ENCODE data around the gene DDX52.

DDX52 gene

GRCh38 chr17:37609170-37610040 is 33.8 kb downstream of the DDX52 start, which contains the start of gene SYNRG:
TSS of gene SYNRG (minus strand) at chr17:37609418. CDS start at chr17:37609355, 63 bp downstream.
- DNase-seq (ENCODE audit: low read depth) = peak; percentile 93
- in situ Hi-C loops (cut with HindIII; ENCODE audit: low sequenced_read_pairs) = no loop called here
- peak within 1 kb of the TSS; percentile 87 for H3K4me3 ChIP-seq (ENCODE audit: low read depth, low read length)
- TF ChIP-seq CTCF (IDR thresholded peaks at IDR 0.05; ENCODE audit: low read depth, low read length, missing control alignments) = peak; percentile 29

- in situ Hi-C loops (cut with HindIII; ENCODE audit: low sequenced_read_pairs) = no loop called here
- no peak for DNase-seq (ENCODE audit: low read depth)
- H3K4me3 ChIP-seq (ENCODE audit: low read depth, low read length) = peak overlapping the region; percentile 87
- TF ChIP-seq CTCF (IDR thresholded peaks at IDR 0.05; ENCODE audit: low read depth, low read length, missing control alignments) = no peak
Observed at GRCh38 chr17:37608351-37609169, 34.7 kb downstream of the DDX52 start.

- no peak for TF ChIP-seq CTCF (IDR thresholded peaks at IDR 0.05; ENCODE audit: low read depth, low read length, missing control alignments)
- peak overlapping the region; percentile 87 for H3K4me3 ChIP-seq (ENCODE audit: low read depth, low read length)
- DNase-seq (ENCODE audit: low read depth) = no peak
- in situ Hi-C loops (cut with HindIII; ENCODE audit: low sequenced_read_pairs) = no loop called here
Observed at GRCh38 chr17:37607637-37608331, 35.5 kb downstream of the DDX52 start.

- TF ChIP-seq CTCF (IDR thresholded peaks at IDR 0.05; ENCODE audit: low read depth, low read length, missing control alignments) = no peak
- no peak overlapping the region for H3K4me3 ChIP-seq (ENCODE audit: low read depth, low read length)
- DNase-seq (ENCODE audit: low read depth) = no peak
- in situ Hi-C loops (cut with HindIII; ENCODE audit: low sequenced_read_pairs) = no loop called here
Observed at GRCh38 chr17:37605813-37606505, 37.3 kb downstream of the DDX52 start.

GRCh38 chr17:37605081-37605480 is 38.2 kb downstream of the DDX52 start:
- in situ Hi-C loops (cut with HindIII; ENCODE audit: low sequenced_read_pairs) = no loop called here
- TF ChIP-seq CTCF (IDR thresholded peaks at IDR 0.05; ENCODE audit: low read depth, low read length, missing control alignments) = no peak
- no peak for DNase-seq (ENCODE audit: low read depth)
- no peak overlapping the region for H3K4me3 ChIP-seq (ENCODE audit: low read depth, low read length)

Measured in astrocyte of the cerebellum (primary cell).